Prostate gland (tissue), 2 donors: ENCODE results near the gene VASN. TPM values are rescaled to one million over a fixed set of nuclear protein-coding genes. Genes with fewer than 3 reads are reported as not detected.
A peak's percentile ranks its signal among the peaks of the same experiment; 100 is the strongest.

Experiments
- DNase-seq: peaks from one replicate; pipeline ENCODE4 v3.0.0-alpha.2; 2019; ENCODE audit warnings: low spot score
- H3K27ac ChIP-seq, 2 donors: fragments of 200-600 bp; sonication (generic); 2 replicates each; pipeline ENCODE4 v1.5.1; 2017 to 2019
- H3K27me3 ChIP-seq: fragments of 200-600 bp; sonication (generic); replicated peaks from 2 replicates; pipeline ENCODE4 v1.5.1; 2019; ENCODE audit not compliant: insufficient read depth
- H3K36me3 ChIP-seq, 2 donors: fragments of 200-600 bp; sonication (generic); 1 replicate in 1 of 2; 2 replicates in 1 of 2; pipeline versions ENCODE4 v1.5.1 to v1.8.1; 2017 to 2019
- H3K4me1 ChIP-seq: fragments of 200-600 bp; sonication (generic); replicated peaks from 2 replicates; pipeline ENCODE4 v1.5.1; 2019
- H3K4me3 ChIP-seq, 2 donors: fragments of 200-600 bp; sonication (generic); 2 replicates each; pipeline ENCODE4 v1.5.1; 2017 to 2019
- H3K9me3 ChIP-seq: fragments of 200-600 bp; sonication (generic); 2 replicates; pipeline ENCODE4 v1.5.1; 2017
- CTCF ChIP-seq, 4 experiments: fragments of 200-600 bp in 2 of 4; fragments of 450-650 bp in 2 of 4; sonication (generic) in 2 of 4; IDR thresholded peaks; 1 replicate in 3 of 4; 2 replicates in 1 of 4; pipeline ENCODE4 v1.5.1; 2016 to 2019; ENCODE audit warnings: antibody characterized with exemption in 4 of 4, mild to moderate bottlenecking in 2 of 4, moderate library complexity in 2 of 4
- POLR2A ChIP-seq: fragments of 450-650 bp; IDR thresholded peaks from one replicate; pipeline ENCODE4 v1.6.1; 2016; ENCODE audit warnings: antibody characterized with exemption, mild to moderate bottlenecking
- POLR2AphosphoS5 ChIP-seq: sonication (generic); formaldehyde crosslinking; IDR thresholded peaks from one replicate; pipeline ENCODE4 v1.6.1; 2017; ENCODE audit warnings: antibody characterized with exemption
- WGBS: methylation state at CpG from one replicate; pipeline ENCODE4 v1.1.5; 2018; 5-methylcytosine and 5-hydroxymethylcytosine counted together
- intact Hi-C: fragments of 100-400 bp; cut with DNase I; formaldehyde crosslinking; loops from one replicate; pipeline ENCODE4 v1.14.2; 2022
- total RNA-seq, 2 donors: library from RNA; depleted of rRNA; stranded (reverse); fragments of >200 nt; gene quantifications; one replicate each; pipeline ENCODE4 v1.1.0, GENCODE V29; 2016

Gene VASN
- total RNA-seq, 2 donors from 2014 or later: 13.1 to 97.4 TPM

GRCh38 chr16:4345836-4346781 lies 25.5 kb upstream of the VASN start:
- no peaks in the 10 kb centered on the region for H3K27me3 ChIP-seq
- intact Hi-C loops: no loop called here
- 70% methylated on average over 14 of the region's 14 CpGs for WGBS
- no peak overlapping the region for H3K27ac ChIP-seq
- TF ChIP-seq POLR2AphosphoS5: peak; percentile 22
- no peak for TF ChIP-seq CTCF (IDR thresholded peaks at IDR 0.05)
- no peak for TF ChIP-seq POLR2A
- H3K4me3 ChIP-seq: no peak overlapping the region
- H3K9me3 ChIP-seq: no peaks in the 10 kb centered on the region
- no peaks in the 10 kb centered on the region for H3K36me3 ChIP-seq
- H3K4me1 ChIP-seq: no peaks in the 10 kb centered on the region
- DNase-seq: no peak

GRCh38 chr16:4347010-4347409 lies 24.6 kb upstream of the VASN start:
- TF ChIP-seq POLR2AphosphoS5 (no peak), POLR2A (no peak), CTCF (IDR thresholded peaks at IDR 0.05) (no peak)
- no peaks in the 10 kb centered on the region for H3K9me3 ChIP-seq
- intact Hi-C loops: no loop called here
- H3K36me3 ChIP-seq: no peaks in the 10 kb centered on the region
- WGBS: 78% methylated on average over 8 of the region's 8 CpGs
- no peak for DNase-seq
- H3K4me1 ChIP-seq: no peaks in the 10 kb centered on the region
- no peak overlapping the region for H3K4me3 ChIP-seq
- no peaks in the 10 kb centered on the region for H3K27me3 ChIP-seq
- H3K27ac ChIP-seq: no peak overlapping the region

GRCh38 chr16:4347765-4348509 lies 23.7 kb upstream of the VASN start:
- Histone ChIP-seq H3K4me1 (no peaks in the 10 kb centered on the region), H3K9me3 (no peaks in the 10 kb centered on the region), H3K36me3 (no peaks in the 10 kb centered on the region), H3K4me3 (no peak overlapping the region), H3K27me3 (no peaks in the 10 kb centered on the region), H3K27ac (no peak overlapping the region)
- WGBS: 76% methylated on average over 14 of the region's 17 CpGs
- no peak for TF ChIP-seq POLR2AphosphoS5
- TF ChIP-seq CTCF (IDR thresholded peaks at IDR 0.05): no peak
- DNase-seq: no peak
- intact Hi-C loops: no loop called here

- H3K27me3 ChIP-seq: no peaks in the 10 kb centered on the region
- DNase-seq: no peak
- no peaks in the 10 kb centered on the region for H3K4me1 ChIP-seq
- no peak overlapping the region for H3K27ac ChIP-seq
- H3K9me3 ChIP-seq: no peaks in the 10 kb centered on the region
- no peak for TF ChIP-seq POLR2AphosphoS5
- no peak for TF ChIP-seq POLR2A
- TF ChIP-seq CTCF (IDR thresholded peaks at IDR 0.05): no peak
- WGBS: 96% methylated on average over 5 of the region's 5 CpGs
- no peak overlapping the region for H3K4me3 ChIP-seq
- intact Hi-C loops: no loop called here
- no peaks in the 10 kb centered on the region for H3K36me3 ChIP-seq
These were observed 22.3 kb upstream of the VASN start for GRCh38 chr16:4349332-4349731.
